Measurements from ENCODE around the gene ZNF385C. TPM values are rescaled to one million over a fixed set of nuclear protein-coding genes. Genes with fewer than 3 reads are reported as not detected.

ZNF385C gene
- total RNA-seq, 1 donor from 2014 or later: 1.3 TPM

DNA sequence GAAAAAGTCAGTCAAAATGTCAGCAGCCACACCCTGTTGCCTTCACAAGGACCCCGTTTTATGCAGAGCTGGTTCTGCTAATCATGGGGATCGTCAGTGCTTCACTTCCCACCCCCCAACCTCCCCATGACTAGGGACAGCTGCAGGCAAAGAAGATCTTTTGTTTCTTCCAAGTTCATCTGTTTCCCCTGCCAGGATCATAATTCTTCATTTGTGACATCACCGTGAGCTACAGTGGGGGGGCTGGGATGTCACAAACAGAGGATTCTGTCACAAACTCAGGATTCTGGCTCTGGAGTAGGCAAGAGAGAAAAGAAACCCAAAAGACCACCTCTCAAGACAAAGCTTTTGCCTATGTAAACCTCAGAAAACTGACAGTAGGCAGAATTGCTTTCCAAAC, 105.7 kb downstream of the ZNF385C start:
- H3K27me3 Mint-ChIP-seq (ENCODE audit: unreplicated experiment): no peaks in the 10 kb centered on the region
- peaks cover 3% of the 10 kb centered on the region for H3K4me1 Mint-ChIP-seq (ENCODE audit: unreplicated experiment)
- no peak overlapping the region for H3K4me3 Mint-ChIP-seq (ENCODE audit: unreplicated experiment)
- H3K9me3 Mint-ChIP-seq (ENCODE audit: unreplicated experiment): no peaks in the 10 kb centered on the region
- DNase-seq (ENCODE audit: low spot score): no peak
- H3K27ac Mint-ChIP-seq (ENCODE audit: unreplicated experiment): no peak overlapping the region
- TF ChIP-seq, protein P1, sequence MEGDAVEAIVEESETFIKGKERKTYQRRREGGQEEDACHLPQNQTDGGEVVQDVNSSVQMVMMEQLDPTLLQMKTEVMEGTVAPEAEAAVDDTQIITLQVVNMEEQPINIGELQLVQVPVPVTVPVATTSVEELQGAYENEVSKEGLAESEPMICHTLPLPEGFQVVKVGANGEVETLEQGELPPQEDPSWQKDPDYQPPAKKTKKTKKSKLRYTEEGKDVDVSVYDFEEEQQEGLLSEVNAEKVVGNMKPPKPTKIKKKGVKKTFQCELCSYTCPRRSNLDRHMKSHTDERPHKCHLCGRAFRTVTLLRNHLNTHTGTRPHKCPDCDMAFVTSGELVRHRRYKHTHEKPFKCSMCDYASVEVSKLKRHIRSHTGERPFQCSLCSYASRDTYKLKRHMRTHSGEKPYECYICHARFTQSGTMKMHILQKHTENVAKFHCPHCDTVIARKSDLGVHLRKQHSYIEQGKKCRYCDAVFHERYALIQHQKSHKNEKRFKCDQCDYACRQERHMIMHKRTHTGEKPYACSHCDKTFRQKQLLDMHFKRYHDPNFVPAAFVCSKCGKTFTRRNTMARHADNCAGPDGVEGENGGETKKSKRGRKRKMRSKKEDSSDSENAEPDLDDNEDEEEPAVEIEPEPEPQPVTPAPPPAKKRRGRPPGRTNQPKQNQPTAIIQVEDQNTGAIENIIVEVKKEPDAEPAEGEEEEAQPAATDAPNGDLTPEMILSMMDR (IDR thresholded peaks at IDR 0.05; ENCODE audit: unreplicated experiment): no peak
- peaks cover 45% of the 10 kb centered on the region for H3K36me3 Mint-ChIP-seq (ENCODE audit: low read depth, unreplicated experiment)

DNA sequence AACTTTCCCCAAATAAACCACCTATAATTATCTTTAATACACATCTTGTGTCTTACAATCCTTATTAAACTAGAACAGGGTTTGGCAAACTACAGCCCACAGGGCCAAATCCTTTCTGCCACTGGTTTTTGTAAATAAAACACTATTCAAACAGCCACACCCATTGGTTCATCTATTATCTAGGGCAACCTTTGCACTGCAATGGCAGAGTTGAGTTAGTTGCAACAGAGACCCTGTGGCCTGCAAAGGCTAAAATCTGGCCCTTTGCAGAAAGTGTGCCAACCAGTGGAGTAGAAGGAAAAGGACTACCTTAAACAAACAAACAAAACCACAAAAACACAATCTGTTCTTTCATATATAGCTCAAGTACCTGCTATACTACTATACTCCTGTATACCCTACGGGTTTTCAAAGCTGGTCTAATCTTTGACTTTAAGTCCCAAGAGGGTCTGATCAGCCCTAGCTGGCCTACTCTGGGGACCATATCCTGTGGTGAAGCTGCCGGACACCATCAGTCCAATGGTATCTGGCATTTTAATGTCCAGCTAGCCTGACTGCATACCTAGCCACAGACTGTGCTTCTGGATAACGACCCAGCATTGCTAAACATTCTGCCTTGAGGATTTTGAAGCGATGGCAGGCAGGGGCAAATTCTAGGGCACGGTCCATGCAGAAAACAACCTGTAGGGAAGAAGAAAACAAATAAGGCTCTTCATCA, 108.4 kb downstream of the ZNF385C start:
- Mint-ChIP-seq H3K27ac (ENCODE audit: unreplicated experiment) (no peak overlapping the region), H3K27me3 (ENCODE audit: unreplicated experiment) (no peaks in the 10 kb centered on the region), H3K4me3 (ENCODE audit: unreplicated experiment) (no peak overlapping the region), H3K9me3 (ENCODE audit: unreplicated experiment) (no peaks in the 10 kb centered on the region), H3K4me1 (ENCODE audit: unreplicated experiment) (peaks cover 7% of the 10 kb centered on the region), H3K36me3 (ENCODE audit: low read depth, unreplicated experiment) (peaks cover 40% of the 10 kb centered on the region)
- no peak for DNase-seq (ENCODE audit: low spot score)
- TF ChIP-seq, protein P1 (IDR thresholded peaks at IDR 0.05; ENCODE audit: unreplicated experiment): no peak

DNA sequence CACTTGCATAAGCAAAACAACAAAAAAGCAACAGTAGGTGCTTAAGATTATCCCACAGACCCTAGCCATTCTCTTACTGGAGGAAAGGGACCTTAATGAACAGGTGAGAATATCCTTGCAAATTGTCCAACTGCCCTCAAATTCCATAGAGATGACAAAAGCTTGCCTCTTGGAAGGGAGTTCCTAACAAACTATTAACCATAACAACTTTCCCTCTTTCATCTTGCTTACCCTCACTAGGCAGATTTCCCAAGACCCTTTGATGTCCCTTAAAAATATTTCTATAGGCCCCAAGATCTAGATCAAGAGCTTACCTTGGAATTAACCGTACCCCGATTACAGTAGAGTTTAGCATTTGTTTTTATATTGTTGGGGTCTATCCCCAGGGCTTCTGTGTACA, 109.9 kb downstream of the ZNF385C start:
- H3K4me1 Mint-ChIP-seq (ENCODE audit: unreplicated experiment): peaks cover 7% of the 10 kb centered on the region
- H3K27me3 Mint-ChIP-seq (ENCODE audit: unreplicated experiment): no peaks in the 10 kb centered on the region
- H3K9me3 Mint-ChIP-seq (ENCODE audit: unreplicated experiment): no peaks in the 10 kb centered on the region
- H3K36me3 Mint-ChIP-seq (ENCODE audit: low read depth, unreplicated experiment): peaks cover 40% of the 10 kb centered on the region
- TF ChIP-seq, protein P1 (IDR thresholded peaks at IDR 0.05; ENCODE audit: unreplicated experiment): no peak
- H3K4me3 Mint-ChIP-seq (ENCODE audit: unreplicated experiment): no peak overlapping the region
- DNase-seq (ENCODE audit: low spot score): no peak
- peak overlapping the region; percentile 8 for H3K27ac Mint-ChIP-seq (ENCODE audit: unreplicated experiment)

DNA sequence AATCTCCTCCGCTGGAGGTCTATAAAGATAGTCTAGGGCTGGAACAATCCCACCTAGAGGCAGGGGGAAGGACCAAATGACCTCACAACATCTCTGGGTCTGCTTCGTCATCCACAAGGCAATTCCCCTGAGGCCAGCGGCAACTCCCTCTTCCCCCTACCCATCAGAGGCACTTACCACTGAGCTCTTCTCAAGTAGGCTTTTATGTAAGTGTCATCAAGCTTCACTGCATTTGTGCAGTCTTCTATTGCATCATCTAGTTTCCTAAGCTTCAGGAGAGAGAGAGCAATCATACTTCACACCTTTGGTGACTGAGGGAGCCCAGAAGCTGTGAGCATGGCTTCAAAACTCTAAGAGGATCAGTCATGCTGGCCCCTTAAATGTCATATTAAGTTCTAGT, 110.6 kb downstream of the ZNF385C start:
- TF ChIP-seq, protein P1 (IDR thresholded peaks at IDR 0.05; ENCODE audit: unreplicated experiment): no peak
- H3K27me3 Mint-ChIP-seq (ENCODE audit: unreplicated experiment): no peaks in the 10 kb centered on the region
- peaks cover 7% of the 10 kb centered on the region for H3K4me1 Mint-ChIP-seq (ENCODE audit: unreplicated experiment)
- no peak for DNase-seq (ENCODE audit: low spot score)
- H3K36me3 Mint-ChIP-seq (ENCODE audit: low read depth, unreplicated experiment): peaks cover 37% of the 10 kb centered on the region
- peak overlapping the region; percentile 42 for H3K4me3 Mint-ChIP-seq (ENCODE audit: unreplicated experiment)
- no peaks in the 10 kb centered on the region for H3K9me3 Mint-ChIP-seq (ENCODE audit: unreplicated experiment)
- peak overlapping the region; percentile 32 for H3K27ac Mint-ChIP-seq (ENCODE audit: unreplicated experiment)

DNA sequence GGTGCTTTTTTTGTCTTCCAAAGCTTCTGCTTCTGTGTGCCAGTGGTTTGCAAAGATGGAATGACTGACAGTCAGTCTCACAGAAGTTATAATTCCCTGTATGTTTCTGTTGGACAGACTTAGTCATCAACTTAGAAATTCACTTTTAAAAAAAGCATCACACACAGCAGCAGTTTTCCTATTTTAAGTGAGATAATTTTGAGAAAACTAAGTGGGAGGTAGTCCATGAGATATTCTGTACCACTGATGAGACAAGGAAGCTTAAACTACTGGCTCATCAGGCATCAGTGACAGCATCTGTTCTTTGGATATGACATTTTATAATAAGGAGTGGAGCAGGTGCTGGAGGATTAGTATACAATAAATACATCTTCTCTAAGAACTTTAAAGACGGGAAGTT, 111.6 kb downstream of the ZNF385C start:
- TF ChIP-seq, protein P1 (IDR thresholded peaks at IDR 0.05; ENCODE audit: unreplicated experiment): no peak
- H3K4me1 Mint-ChIP-seq (ENCODE audit: unreplicated experiment): peaks cover 7% of the 10 kb centered on the region

More for the DNA sequence above, 111.6 kb downstream of the ZNF385C start:
- peaks cover 41% of the 10 kb centered on the region for H3K36me3 Mint-ChIP-seq (ENCODE audit: low read depth, unreplicated experiment)
- no peak overlapping the region for H3K4me3 Mint-ChIP-seq (ENCODE audit: unreplicated experiment)
- H3K9me3 Mint-ChIP-seq (ENCODE audit: unreplicated experiment): no peaks in the 10 kb centered on the region
- DNase-seq (ENCODE audit: low spot score): no peak
- H3K27ac Mint-ChIP-seq (ENCODE audit: unreplicated experiment): no peak overlapping the region
- peaks cover 1% of the 10 kb centered on the region for H3K27me3 Mint-ChIP-seq (ENCODE audit: unreplicated experiment)

All from endothelial cell (in vitro differentiated cells).